ENCODE measurements around the gene JAKMIP1. TPM values are rescaled to one million over a fixed set of nuclear protein-coding genes. Genes with fewer than 3 reads are reported as not detected.

Gene JAKMIP1
- total and polyA plus RNA-seq, 5 donors from 2014 or later: 18.7 to 39.7 (median 32.6) TPM

DNA sequence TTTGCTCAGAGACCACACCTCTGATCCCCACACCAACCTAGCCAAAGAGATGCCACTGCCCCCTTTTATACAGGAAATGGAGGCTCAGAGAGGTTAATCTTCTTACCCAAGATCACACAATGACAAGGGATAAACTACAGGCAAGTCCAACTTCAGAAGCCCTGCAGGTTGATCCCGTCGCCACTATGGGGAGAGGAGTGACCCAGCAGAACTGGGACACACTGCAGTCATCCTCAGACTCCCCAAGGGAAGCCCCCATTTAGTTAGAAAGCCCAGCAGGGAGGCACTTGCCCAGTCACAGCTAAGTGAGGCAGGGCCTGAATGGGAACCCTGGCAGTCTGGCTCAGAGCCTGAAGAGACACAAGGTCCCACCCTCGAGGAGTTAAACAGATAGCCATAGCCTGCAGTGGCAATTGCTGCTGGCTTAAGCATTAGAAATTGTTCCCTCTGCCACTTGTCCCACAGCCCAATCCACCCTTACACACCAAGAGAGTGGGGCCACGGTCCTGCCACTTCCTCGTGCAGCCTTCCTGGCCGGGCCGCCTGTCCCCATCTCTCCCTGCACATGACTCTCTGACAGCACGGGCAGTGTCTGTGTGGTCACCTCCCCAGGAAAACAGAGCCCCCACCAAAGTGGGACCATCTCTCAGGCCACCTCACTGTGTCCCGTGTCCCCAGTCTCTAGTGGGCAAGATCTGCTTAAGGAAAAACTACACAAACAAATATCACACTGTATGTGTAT, 2.7 kb downstream of the JAKMIP1 start:
- H3K4me3 ChIP-seq (ENCODE audit: low read depth, low read length): peak overlapping the region; percentile 73
- H3K27me3 ChIP-seq (ENCODE audit: control insufficient read depth, insufficient read depth, low read length): no peaks in the 10 kb centered on the region
- H3K4me1 ChIP-seq (ENCODE audit: control insufficient read depth, insufficient read depth, low read length, poor library complexity, severe bottlenecking): peaks cover 49% of the 10 kb centered on the region
- Mint-ChIP-seq H3K36me3 (peaks cover 11% of the 10 kb centered on the region), H3K4me1 (peaks cover 11 to 47% (median 34%) of the 10 kb centered on the region in 4 donors), H3K27ac (peak overlapping the region; percentile 12 to 63 (median 48)), H3K9me3 (peaks cover 0 to 3% (median 0%) of the 10 kb centered on the region in 7 donors), H3K4me3 (peak overlapping the region; percentile 87 to 97 (median 92)), H3K27me3 (peaks cover 7% of the 10 kb centered on the region)
- ATAC-seq (ENCODE audit: low read depth in 2 of 2) (no peak), DNase-seq (no peak)
- no peaks in the 10 kb centered on the region for H3K9me3 ChIP-seq (ENCODE audit: control insufficient read depth in 2 of 2, low read length in 2 of 2)
- peak overlapping the region; percentile 68 for H3K27ac ChIP-seq (ENCODE audit: insufficient read depth, low read length, poor library complexity, severe bottlenecking)
- peaks cover 7% of the 10 kb centered on the region for H3K36me3 ChIP-seq (ENCODE audit: control insufficient read depth, insufficient read depth, low read length)

DNA sequence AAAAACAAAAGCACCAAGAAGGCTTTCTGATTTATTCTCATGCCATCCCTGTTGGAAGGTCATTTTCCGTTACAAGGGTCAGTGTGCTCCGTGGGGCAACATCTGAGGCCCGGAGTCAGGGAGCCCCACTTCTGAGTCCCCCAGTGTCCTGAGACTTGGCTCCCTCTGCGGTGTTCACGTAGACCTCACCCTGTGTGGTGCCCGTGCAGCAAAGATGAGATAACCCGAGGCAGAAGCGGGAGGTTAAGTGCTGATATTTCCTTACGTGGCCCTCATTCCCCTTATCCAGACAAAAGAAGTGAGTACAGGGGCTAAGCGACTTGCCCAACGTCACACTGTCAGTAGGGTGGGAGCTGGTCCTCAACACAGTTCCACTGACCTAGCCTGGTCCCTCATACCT, 3.5 kb downstream of the JAKMIP1 start:
- peak overlapping the region in 1 of 3 donors; percentile 69 for H3K27ac Mint-ChIP-seq
- peaks cover 0 to 3% (median 0%) of the 10 kb centered on the region in 7 donors for H3K9me3 Mint-ChIP-seq
- DNase-seq (no peak), ATAC-seq (ENCODE audit: low read depth in 2 of 2) (no peak)
- Histone ChIP-seq H3K4me1 (ENCODE audit: control insufficient read depth, insufficient read depth, low read length, poor library complexity, severe bottlenecking) (peaks cover 51% of the 10 kb centered on the region), H3K27me3 (ENCODE audit: control insufficient read depth, insufficient read depth, low read length) (no peaks in the 10 kb centered on the region), H3K9me3 (ENCODE audit: control insufficient read depth in 2 of 2, low read length in 2 of 2) (no peaks in the 10 kb centered on the region), H3K36me3 (ENCODE audit: control insufficient read depth, insufficient read depth, low read length) (peaks cover 7% of the 10 kb centered on the region), H3K4me3 (ENCODE audit: low read depth, low read length) (no peak overlapping the region), H3K27ac (ENCODE audit: insufficient read depth, low read length, poor library complexity, severe bottlenecking) (no peak overlapping the region)
- peaks cover 9% of the 10 kb centered on the region for H3K27me3 Mint-ChIP-seq
- peaks cover 11 to 53% (median 37%) of the 10 kb centered on the region in 4 donors for H3K4me1 Mint-ChIP-seq
- H3K36me3 Mint-ChIP-seq: peaks cover 11% of the 10 kb centered on the region
- H3K4me3 Mint-ChIP-seq: peak overlapping the region in 2 of 4 donors; percentile 24 to 96

DNA sequence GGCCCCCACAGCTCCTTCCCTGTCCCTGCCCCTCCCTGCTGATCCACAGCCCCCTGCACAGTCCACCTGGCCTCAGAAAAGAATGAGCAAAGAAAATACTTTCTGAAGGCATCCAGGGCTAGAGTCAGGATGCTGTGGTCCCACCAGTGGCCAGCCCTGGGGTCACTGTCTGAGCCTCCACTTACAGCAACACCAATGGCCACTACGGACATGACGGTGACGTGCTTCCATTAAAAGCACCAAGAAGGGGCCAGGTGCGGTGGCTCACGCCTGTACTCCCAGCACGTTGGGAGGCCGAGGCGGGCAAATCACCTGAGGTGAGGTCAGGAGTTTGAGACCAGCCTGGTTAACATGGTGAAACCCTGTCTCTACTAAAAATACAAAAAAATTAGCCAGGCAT, 4.0 kb downstream of the JAKMIP1 start:
- H3K4me1 ChIP-seq (ENCODE audit: control insufficient read depth, insufficient read depth, low read length, poor library complexity, severe bottlenecking): peaks cover 54% of the 10 kb centered on the region
- Mint-ChIP-seq H3K9me3 (peaks cover 0 to 3% (median 0%) of the 10 kb centered on the region in 7 donors), H3K4me1 (peaks cover 15 to 52% (median 37%) of the 10 kb centered on the region in 4 donors), H3K27me3 (peaks cover 9% of the 10 kb centered on the region), H3K4me3 (peak overlapping the region in 2 of 4 donors; percentile 10 to 58), H3K36me3 (peaks cover 7% of the 10 kb centered on the region), H3K27ac (no peak overlapping the region)
- H3K27me3 ChIP-seq (ENCODE audit: control insufficient read depth, insufficient read depth, low read length): no peaks in the 10 kb centered on the region
- H3K27ac ChIP-seq (ENCODE audit: insufficient read depth, low read length, poor library complexity, severe bottlenecking): no peak overlapping the region
- H3K4me3 ChIP-seq (ENCODE audit: low read depth, low read length): no peak overlapping the region
- H3K9me3 ChIP-seq (ENCODE audit: control insufficient read depth in 2 of 2, low read length in 2 of 2): no peaks in the 10 kb centered on the region
- peaks cover 7% of the 10 kb centered on the region for H3K36me3 ChIP-seq (ENCODE audit: control insufficient read depth, insufficient read depth, low read length)
- ATAC-seq (ENCODE audit: low read depth in 2 of 2) (no peak), DNase-seq (no peak)

DNA sequence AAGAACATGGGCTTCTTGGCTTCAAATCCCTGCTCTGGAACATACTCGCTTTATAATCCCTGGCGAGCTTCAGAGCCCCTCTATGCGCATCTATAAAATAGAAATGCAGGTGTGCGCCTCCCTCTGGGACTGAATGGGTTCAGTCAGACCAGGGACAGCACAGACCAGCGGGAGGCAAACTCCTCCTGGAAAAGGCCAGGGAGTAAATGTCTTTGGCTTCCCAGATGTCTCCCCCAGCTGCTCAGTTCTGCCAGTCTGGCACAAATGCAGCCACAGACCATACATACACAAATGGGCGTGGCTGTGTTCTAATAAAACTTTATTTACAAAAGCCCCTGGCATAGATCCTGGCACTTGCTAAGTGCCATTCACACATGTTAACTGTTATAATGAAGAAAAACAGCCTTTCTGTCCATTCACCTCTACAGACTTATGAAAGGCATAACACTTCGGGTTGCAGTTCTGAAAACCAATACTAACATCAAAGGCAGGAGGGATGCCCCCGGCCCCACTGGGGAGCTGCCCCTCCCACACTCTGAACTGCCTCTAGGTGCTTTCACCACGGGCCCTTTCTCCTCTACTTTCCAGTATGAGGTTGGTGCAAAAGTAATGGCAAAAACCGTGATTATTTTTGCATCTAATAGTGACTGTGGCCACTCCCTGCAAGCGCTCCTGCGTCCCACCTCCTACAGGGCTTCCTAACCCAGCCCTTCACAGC, 4.6 kb downstream of the JAKMIP1 start:
- H3K9me3 Mint-ChIP-seq: no peaks in the 10 kb centered on the region
- Histone ChIP-seq H3K36me3 (ENCODE audit: control insufficient read depth, insufficient read depth, low read length) (peaks cover 7% of the 10 kb centered on the region), H3K9me3 (ENCODE audit: control insufficient read depth in 2 of 2, low read length in 2 of 2) (no peaks in the 10 kb centered on the region), H3K27me3 (ENCODE audit: control insufficient read depth, insufficient read depth, low read length) (no peaks in the 10 kb centered on the region), H3K27ac (ENCODE audit: insufficient read depth, low read length, poor library complexity, severe bottlenecking) (no peak overlapping the region), H3K4me1 (ENCODE audit: control insufficient read depth, insufficient read depth, low read length, poor library complexity, severe bottlenecking) (peaks cover 56% of the 10 kb centered on the region), H3K4me3 (ENCODE audit: low read depth, low read length) (no peak overlapping the region)
- ATAC-seq (ENCODE audit: low read depth in 2 of 2) (no peak), DNase-seq (no peak)
- peak overlapping the region in 1 of 3 donors; percentile 36 for H3K27ac Mint-ChIP-seq
- peaks cover 17 to 53% (median 35%) of the 10 kb centered on the region in 4 donors for H3K4me1 Mint-ChIP-seq
- peaks cover 3% of the 10 kb centered on the region for H3K36me3 Mint-ChIP-seq
- peaks cover 5% of the 10 kb centered on the region for H3K27me3 Mint-ChIP-seq
- H3K4me3 Mint-ChIP-seq: peak overlapping the region in 2 of 4 donors; percentile 32 to 58

DNA sequence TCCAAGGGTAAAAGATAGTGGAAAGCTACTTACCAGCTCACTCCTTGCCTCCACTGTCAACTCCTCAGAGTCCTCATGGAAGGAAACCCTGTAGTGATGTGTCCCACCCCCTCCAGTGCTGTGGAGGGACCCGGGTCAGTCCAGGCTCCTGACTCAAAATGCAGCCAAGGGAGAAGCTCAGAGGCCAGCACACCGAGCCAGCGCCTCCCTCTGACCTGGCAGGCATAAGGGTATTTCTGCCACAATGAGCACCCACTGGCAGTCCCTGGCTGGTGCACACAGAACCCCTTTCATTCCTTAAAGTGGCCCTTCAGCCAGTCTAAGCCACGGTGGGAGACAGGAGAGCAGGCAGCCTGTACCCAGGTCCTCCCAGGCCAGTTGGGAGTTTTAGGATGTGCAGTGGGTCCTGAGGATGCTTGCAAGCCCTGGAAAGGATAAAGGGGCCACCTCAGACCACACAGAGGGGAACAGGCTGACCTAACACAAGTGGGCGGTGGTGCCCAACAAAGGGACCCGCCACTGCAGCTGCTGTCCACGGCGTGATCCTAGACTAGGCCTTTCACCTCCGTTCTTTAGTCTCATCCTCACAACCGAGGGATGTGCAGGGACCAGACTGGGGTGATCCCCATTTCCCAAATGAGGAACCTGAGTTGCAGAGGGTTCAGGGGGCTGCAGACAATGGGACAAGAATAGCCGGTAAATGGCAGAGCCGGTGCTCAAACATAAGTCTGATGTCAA, 5.7 kb downstream of the JAKMIP1 start:
- Histone ChIP-seq H3K4me3 (ENCODE audit: low read depth, low read length) (no peak overlapping the region), H3K4me1 (ENCODE audit: control insufficient read depth, insufficient read depth, low read length, poor library complexity, severe bottlenecking) (peaks cover 59% of the 10 kb centered on the region), H3K27me3 (ENCODE audit: control insufficient read depth, insufficient read depth, low read length) (no peaks in the 10 kb centered on the region), H3K27ac (ENCODE audit: insufficient read depth, low read length, poor library complexity, severe bottlenecking) (no peak overlapping the region), H3K36me3 (ENCODE audit: control insufficient read depth, insufficient read depth, low read length) (peaks cover 7% of the 10 kb centered on the region), H3K9me3 (ENCODE audit: control insufficient read depth in 2 of 2, low read length in 2 of 2) (no peaks in the 10 kb centered on the region)
- no peak for ATAC-seq (ENCODE audit: low read depth in 2 of 2)
- H3K9me3 Mint-ChIP-seq: no peaks in the 10 kb centered on the region
- DNase-seq: no peak
- peaks cover 5% of the 10 kb centered on the region for H3K27me3 Mint-ChIP-seq
- H3K36me3 Mint-ChIP-seq: peaks cover 3% of the 10 kb centered on the region
- no peak overlapping the region for H3K4me3 Mint-ChIP-seq
- H3K4me1 Mint-ChIP-seq: peaks cover 17 to 64% (median 35%) of the 10 kb centered on the region in 4 donors
- H3K27ac Mint-ChIP-seq: no peak overlapping the region

- Mint-ChIP-seq H3K4me3 (peak overlapping the region in 1 of 4 donors; percentile 52), H3K27me3 (peaks cover 5% of the 10 kb centered on the region), H3K4me1 (peaks cover 17 to 67% (median 29%) of the 10 kb centered on the region in 4 donors), H3K9me3 (peaks cover 0 to 2% (median 0%) of the 10 kb centered on the region in 7 donors), H3K27ac (peak overlapping the region in 1 of 3 donors; percentile 63), H3K36me3 (peaks cover 6% of the 10 kb centered on the region)
- Histone ChIP-seq H3K4me1 (ENCODE audit: control insufficient read depth, insufficient read depth, low read length, poor library complexity, severe bottlenecking) (peaks cover 59% of the 10 kb centered on the region), H3K9me3 (ENCODE audit: control insufficient read depth in 2 of 2, low read length in 2 of 2) (no peaks in the 10 kb centered on the region), H3K4me3 (ENCODE audit: low read depth, low read length) (no peak overlapping the region), H3K27ac (ENCODE audit: insufficient read depth, low read length, poor library complexity, severe bottlenecking) (no peak overlapping the region), H3K27me3 (ENCODE audit: control insufficient read depth, insufficient read depth, low read length) (no peaks in the 10 kb centered on the region), H3K36me3 (ENCODE audit: control insufficient read depth, insufficient read depth, low read length) (peaks cover 7% of the 10 kb centered on the region)
- DNase-seq (no peak), ATAC-seq (ENCODE audit: low read depth in 2 of 2) (no peak)
These were observed 7.0 kb downstream of the JAKMIP1 start for GRCh38 chr4:6193399-6193798.

GRCh38 chr4:6192245-6192644, 8.1 kb downstream of the JAKMIP1 start:
- no peak overlapping the region for H3K4me3 ChIP-seq (ENCODE audit: low read depth, low read length)
- Mint-ChIP-seq H3K4me1 (peaks cover 11 to 60% (median 19%) of the 10 kb centered on the region in 4 donors), H3K27me3 (peaks cover 5% of the 10 kb centered on the region), H3K27ac (no peak overlapping the region), H3K36me3 (peaks cover 9% of the 10 kb centered on the region), H3K4me3 (peak overlapping the region in 1 of 4 donors; percentile 45), H3K9me3 (peaks cover 0 to 5% (median under 1%) of the 10 kb centered on the region in 7 donors)
- ATAC-seq (ENCODE audit: low read depth in 2 of 2): no peak
- H3K9me3 ChIP-seq (ENCODE audit: control insufficient read depth in 2 of 2, low read length in 2 of 2): no peaks in the 10 kb centered on the region
- no peaks in the 10 kb centered on the region for H3K27me3 ChIP-seq (ENCODE audit: control insufficient read depth, insufficient read depth, low read length)
- peaks cover 8% of the 10 kb centered on the region for H3K36me3 ChIP-seq (ENCODE audit: control insufficient read depth, insufficient read depth, low read length)
- DNase-seq: no peak
- peaks cover 52% of the 10 kb centered on the region for H3K4me1 ChIP-seq (ENCODE audit: control insufficient read depth, insufficient read depth, low read length, poor library complexity, severe bottlenecking)
- no peak overlapping the region for H3K27ac ChIP-seq (ENCODE audit: insufficient read depth, low read length, poor library complexity, severe bottlenecking)
